ENCODE measurements around the gene USP34. TPM values are rescaled to one million over a fixed set of nuclear protein-coding genes. Genes with fewer than 3 reads are reported as not detected.

The USP34 gene
- total RNA-seq, 4 donors from 2014 or later: 120 to 210 (median 157) TPM

GRCh38 chr2:61138859-61139258 is 332.0 kb downstream of the USP34 start:
- H3K4me1 ChIP-seq: no peaks in the 10 kb centered on the region
- H3K27me3 ChIP-seq: no peaks in the 10 kb centered on the region
- H3K4me3 ChIP-seq: no peak overlapping the region
- no peak overlapping the region for H3K27ac ChIP-seq
- no peaks in the 10 kb centered on the region for H3K36me3 ChIP-seq
- H3K9me3 ChIP-seq: no peaks in the 10 kb centered on the region
- no peak for ATAC-seq
- WGBS, 2 donors (ENCODE audit: low coverage in 1 of 2): 82% methylated on average over 4 of the region's 4 CpGs; no CpG with 5 or more reads in 1 of the 2 donors
- TF ChIP-seq EP300 (IDR thresholded peaks at IDR 0.05) (no peak), POLR2AphosphoS5 (IDR thresholded peaks at IDR 0.05) (no peak)

Small RNAs within 50 kb of the gene (small RNA-seq; reads per million reads assigned to genes)
- gene SNORA70B: 0 reads per million in 4 donors

Other genes starting within 250 kb of the USP34 start
- 100 to 1,000 TPM in 1 of 4 donors, 10 to 100 TPM in 3; 66.5 to 102 (median 72.1) TPM for gene XPO1, start 67.3 kb upstream of the USP34 start, total RNA-seq

All from gastroesophageal sphincter (tissue), 4 donors.